ENCODE data around the gene BPIFB3.

- TF ChIP-seq CTCF (IDR thresholded peaks at IDR 0.05) (no peak), SIN3A (IDR thresholded peaks at IDR 0.05; ENCODE audit: borderline replicate concordance, insufficient read depth, low read depth, low read length) (no peak), POLR2AphosphoS5 (IDR thresholded peaks at IDR 0.05; ENCODE audit: low read depth, low read length) (no peak)
- TF ChIP-seq, protein P1, sequence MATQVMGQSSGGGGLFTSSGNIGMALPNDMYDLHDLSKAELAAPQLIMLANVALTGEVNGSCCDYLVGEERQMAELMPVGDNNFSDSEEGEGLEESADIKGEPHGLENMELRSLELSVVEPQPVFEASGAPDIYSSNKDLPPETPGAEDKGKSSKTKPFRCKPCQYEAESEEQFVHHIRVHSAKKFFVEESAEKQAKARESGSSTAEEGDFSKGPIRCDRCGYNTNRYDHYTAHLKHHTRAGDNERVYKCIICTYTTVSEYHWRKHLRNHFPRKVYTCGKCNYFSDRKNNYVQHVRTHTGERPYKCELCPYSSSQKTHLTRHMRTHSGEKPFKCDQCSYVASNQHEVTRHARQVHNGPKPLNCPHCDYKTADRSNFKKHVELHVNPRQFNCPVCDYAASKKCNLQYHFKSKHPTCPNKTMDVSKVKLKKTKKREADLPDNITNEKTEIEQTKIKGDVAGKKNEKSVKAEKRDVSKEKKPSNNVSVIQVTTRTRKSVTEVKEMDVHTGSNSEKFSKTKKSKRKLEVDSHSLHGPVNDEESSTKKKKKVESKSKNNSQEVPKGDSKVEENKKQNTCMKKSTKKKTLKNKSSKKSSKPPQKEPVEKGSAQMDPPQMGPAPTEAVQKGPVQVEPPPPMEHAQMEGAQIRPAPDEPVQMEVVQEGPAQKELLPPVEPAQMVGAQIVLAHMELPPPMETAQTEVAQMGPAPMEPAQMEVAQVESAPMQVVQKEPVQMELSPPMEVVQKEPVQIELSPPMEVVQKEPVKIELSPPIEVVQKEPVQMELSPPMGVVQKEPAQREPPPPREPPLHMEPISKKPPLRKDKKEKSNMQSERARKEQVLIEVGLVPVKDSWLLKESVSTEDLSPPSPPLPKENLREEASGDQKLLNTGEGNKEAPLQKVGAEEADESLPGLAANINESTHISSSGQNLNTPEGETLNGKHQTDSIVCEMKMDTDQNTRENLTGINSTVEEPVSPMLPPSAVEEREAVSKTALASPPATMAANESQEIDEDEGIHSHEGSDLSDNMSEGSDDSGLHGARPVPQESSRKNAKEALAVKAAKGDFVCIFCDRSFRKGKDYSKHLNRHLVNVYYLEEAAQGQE (IDR thresholded peaks at IDR 0.05; ENCODE audit: insufficient read depth in 1 of 2, low read depth in 2 of 2, low read length in 1 of 2): no peak
These were observed 30.0 kb downstream of the BPIFB3 start for GRCh38 chr20:33083544-33084340.

Data from Panc1 (cell line).